ENCODE data around the gene PACSIN3. TPM values are rescaled to one million over a fixed set of nuclear protein-coding genes. Genes with fewer than 3 reads are reported as not detected.

PACSIN3 gene
- total RNA-seq, 1 donor from 2014 or later: 97.1 TPM

DNA sequence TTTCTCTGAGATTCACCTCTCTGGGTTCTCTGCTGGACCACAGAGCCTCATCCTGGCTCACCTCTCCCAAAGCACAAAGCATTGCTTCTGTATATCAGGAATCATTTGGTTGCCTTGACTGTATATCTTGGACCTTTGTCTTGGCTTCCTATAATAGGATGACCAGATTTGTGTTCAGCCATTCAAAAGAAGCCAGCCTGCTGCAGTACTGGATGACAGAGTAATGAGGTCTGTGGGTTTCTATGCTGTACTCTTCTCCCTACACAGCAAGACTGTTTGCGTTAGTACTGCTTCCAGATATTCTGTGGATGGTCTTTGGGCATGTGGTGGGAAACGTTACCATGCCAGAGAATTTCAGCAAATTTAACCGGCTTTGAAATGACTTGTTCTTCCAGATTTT lies 49.3 kb downstream of the PACSIN3 start:
- no peaks in the 10 kb centered on the region for H3K27me3 ChIP-seq (ENCODE audit: control insufficient read depth, insufficient read depth, low read length)
- DNase-seq (ENCODE audit: low read depth) (no peak), FAIRE-seq (no peak)
- no peaks in the 10 kb centered on the region for H3K36me3 ChIP-seq (ENCODE audit: control insufficient read depth, insufficient read depth, low read length)
- TF ChIP-seq, protein P1, sequence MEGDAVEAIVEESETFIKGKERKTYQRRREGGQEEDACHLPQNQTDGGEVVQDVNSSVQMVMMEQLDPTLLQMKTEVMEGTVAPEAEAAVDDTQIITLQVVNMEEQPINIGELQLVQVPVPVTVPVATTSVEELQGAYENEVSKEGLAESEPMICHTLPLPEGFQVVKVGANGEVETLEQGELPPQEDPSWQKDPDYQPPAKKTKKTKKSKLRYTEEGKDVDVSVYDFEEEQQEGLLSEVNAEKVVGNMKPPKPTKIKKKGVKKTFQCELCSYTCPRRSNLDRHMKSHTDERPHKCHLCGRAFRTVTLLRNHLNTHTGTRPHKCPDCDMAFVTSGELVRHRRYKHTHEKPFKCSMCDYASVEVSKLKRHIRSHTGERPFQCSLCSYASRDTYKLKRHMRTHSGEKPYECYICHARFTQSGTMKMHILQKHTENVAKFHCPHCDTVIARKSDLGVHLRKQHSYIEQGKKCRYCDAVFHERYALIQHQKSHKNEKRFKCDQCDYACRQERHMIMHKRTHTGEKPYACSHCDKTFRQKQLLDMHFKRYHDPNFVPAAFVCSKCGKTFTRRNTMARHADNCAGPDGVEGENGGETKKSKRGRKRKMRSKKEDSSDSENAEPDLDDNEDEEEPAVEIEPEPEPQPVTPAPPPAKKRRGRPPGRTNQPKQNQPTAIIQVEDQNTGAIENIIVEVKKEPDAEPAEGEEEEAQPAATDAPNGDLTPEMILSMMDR (IDR thresholded peaks at IDR 0.05; ENCODE audit: insufficient read depth, low read length, severe bottlenecking): no peak
- no peak overlapping the region for H3K4me3 ChIP-seq (ENCODE audit: low read depth, low read length)

DNA sequence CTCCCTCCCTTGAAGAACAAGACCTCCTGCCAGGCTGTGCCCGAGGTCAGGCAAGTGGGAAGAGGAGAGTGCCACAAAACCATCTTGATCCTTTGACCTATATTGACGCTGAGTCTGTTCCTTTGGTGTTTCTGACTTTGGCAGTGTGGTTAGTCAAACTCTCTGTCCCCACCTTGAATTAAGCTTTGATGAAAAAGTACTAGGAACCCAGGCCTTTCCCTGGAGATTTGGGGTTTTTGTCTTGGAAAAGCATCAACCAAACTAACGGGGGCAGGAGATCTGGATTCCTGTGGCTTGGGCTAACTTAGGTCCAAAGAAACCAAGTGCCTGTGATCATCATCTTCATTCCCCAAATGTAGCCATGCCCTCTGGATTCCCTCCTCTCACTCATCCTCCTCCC lies 49.9 kb downstream of the PACSIN3 start:
- Histone ChIP-seq H3K27me3 (ENCODE audit: control insufficient read depth, insufficient read depth, low read length) (no peaks in the 10 kb centered on the region), H3K4me3 (ENCODE audit: low read depth, low read length) (no peak overlapping the region), H3K36me3 (ENCODE audit: control insufficient read depth, insufficient read depth, low read length) (no peaks in the 10 kb centered on the region)
- TF ChIP-seq, protein P1 (IDR thresholded peaks at IDR 0.05; ENCODE audit: insufficient read depth, low read length, severe bottlenecking): no peak
- FAIRE-seq: no peak
- DNase-seq (ENCODE audit: low read depth): no peak

DNA sequence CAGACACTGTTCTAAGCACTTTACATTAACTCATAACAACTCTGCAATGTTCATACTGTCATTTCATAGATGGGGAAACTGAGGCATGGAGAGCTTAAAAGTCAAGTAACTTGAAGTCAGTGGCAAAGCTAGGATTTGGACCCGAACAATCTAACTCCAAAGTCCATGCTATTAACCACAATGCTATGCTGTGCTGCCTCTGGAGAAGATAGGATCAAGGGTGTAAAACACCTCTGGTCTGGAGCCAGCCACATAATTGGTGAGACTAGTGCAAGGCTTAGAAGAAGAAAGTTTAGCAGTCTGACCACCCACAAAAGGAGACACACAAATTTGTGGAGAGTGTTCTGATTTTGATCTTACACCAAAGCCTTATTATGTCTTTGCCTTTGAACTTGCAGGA lies 53.3 kb downstream of the PACSIN3 start:
- no peaks in the 10 kb centered on the region for H3K27me3 ChIP-seq (ENCODE audit: control insufficient read depth, insufficient read depth, low read length)
- TF ChIP-seq, protein P1 (IDR thresholded peaks at IDR 0.05; ENCODE audit: insufficient read depth, low read length, severe bottlenecking): no peak
- DNase-seq (ENCODE audit: low read depth): no peak
- FAIRE-seq: no peak
- H3K4me3 ChIP-seq (ENCODE audit: low read depth, low read length): no peak overlapping the region
- no peaks in the 10 kb centered on the region for H3K36me3 ChIP-seq (ENCODE audit: control insufficient read depth, insufficient read depth, low read length)

DNA sequence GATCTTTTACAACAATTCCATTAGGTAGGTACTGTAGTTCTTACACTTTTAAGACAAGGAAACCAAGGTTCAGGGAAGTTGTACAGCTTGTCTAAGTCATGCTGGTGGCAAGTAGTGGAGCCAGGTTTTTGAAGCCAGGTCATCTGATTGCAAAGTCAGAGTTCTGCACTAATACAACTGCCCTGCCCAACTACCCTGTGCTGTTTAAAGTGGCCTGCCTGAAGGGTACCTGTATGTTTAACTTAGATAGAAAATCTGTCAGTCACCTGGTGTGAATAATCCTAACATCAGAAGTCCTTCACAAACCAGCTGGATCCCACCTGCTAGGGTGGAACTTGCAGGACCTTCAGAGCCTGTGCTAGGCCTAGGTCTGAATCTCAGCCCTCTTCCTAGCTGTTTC lies 53.7 kb downstream of the PACSIN3 start:
- no peak for FAIRE-seq
- H3K27me3 ChIP-seq (ENCODE audit: control insufficient read depth, insufficient read depth, low read length): no peaks in the 10 kb centered on the region

DNA sequence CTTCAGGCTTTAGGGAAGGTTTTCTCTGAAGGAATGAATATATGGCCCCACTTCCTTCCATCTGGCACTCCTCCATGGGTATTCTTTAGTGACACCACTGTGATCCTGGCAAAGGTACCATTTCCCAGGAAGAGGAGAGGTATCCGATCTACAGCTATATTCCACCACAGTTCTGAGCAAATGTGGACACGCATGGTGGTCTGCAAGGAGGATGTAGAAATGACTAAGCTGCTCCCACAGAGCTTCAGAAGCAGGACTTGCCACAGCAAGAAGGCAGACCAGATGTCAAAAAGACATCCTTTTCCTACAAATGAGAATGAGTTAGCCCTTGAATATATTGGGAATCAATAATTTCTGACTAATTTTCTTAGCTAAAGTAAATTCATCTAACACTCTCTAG lies 55.1 kb downstream of the PACSIN3 start:
- Histone ChIP-seq H3K27me3 (ENCODE audit: control insufficient read depth, insufficient read depth, low read length) (no peaks in the 10 kb centered on the region), H3K4me3 (ENCODE audit: low read depth, low read length) (no peak overlapping the region), H3K36me3 (ENCODE audit: control insufficient read depth, insufficient read depth, low read length) (no peaks in the 10 kb centered on the region)
- no peak for FAIRE-seq
- TF ChIP-seq, protein P1 (IDR thresholded peaks at IDR 0.05; ENCODE audit: insufficient read depth, low read length, severe bottlenecking): no peak
- no peak for DNase-seq (ENCODE audit: low read depth)

More for the DNA sequence above, 53.7 kb downstream of the PACSIN3 start:
- Histone ChIP-seq H3K36me3 (ENCODE audit: control insufficient read depth, insufficient read depth, low read length) (no peaks in the 10 kb centered on the region), H3K4me3 (ENCODE audit: low read depth, low read length) (no peak overlapping the region)
- DNase-seq (ENCODE audit: low read depth): no peak
- TF ChIP-seq, protein P1 (IDR thresholded peaks at IDR 0.05; ENCODE audit: insufficient read depth, low read length, severe bottlenecking): no peak

DNA sequence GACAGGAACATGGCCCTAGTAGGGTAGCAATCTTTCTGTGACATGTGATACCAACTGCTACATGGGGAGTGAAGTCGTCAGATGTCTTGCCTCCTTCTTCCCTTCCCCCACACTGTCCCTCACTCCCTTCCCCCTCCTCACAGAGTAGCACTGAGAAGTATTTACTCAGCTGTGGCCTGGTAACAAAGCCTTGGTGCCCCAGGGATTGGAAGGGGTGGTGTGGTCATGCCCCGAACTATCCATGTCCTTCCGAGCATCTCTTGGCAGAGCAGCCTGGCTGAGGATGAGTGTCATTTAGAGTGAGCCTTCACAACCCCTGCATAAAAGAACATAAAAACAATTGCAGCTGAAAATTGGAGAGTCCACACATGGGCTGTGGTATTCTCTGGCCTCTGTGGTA lies 55.7 kb downstream of the PACSIN3 start:
- no peak for DNase-seq (ENCODE audit: low read depth)
- TF ChIP-seq, protein P1 (IDR thresholded peaks at IDR 0.05; ENCODE audit: insufficient read depth, low read length, severe bottlenecking): no peak
- Histone ChIP-seq H3K36me3 (ENCODE audit: control insufficient read depth, insufficient read depth, low read length) (no peaks in the 10 kb centered on the region), H3K27me3 (ENCODE audit: control insufficient read depth, insufficient read depth, low read length) (no peaks in the 10 kb centered on the region), H3K4me3 (ENCODE audit: low read depth, low read length) (no peak overlapping the region)
- FAIRE-seq: no peak

Data from bronchial epithelial cell (primary cell).